ENCODE results near the gene LY6G5C. TPM values are rescaled to one million over a fixed set of nuclear protein-coding genes. Genes with fewer than 3 reads are reported as not detected.
A peak's percentile ranks its signal among the peaks of the same experiment; 100 is the strongest.

LY6G5C gene
- total RNA-seq, 2 donors from 2014 or later = 2.2 to 5.0 TPM

GRCh38 chr6:31665501-31666336, 15.1 kb downstream of the LY6G5C start, which contains the start of gene CSNK2B:
TSS of gene CSNK2B (plus strand) at chr6:31666080. CDS start at chr6:31666832, 752 bp downstream.
- H3K4me1 Mint-ChIP-seq = peaks cover 23% of the 10 kb centered on the region
- ATAC-seq (replicated peaks) = peak; percentile 93

DNA sequence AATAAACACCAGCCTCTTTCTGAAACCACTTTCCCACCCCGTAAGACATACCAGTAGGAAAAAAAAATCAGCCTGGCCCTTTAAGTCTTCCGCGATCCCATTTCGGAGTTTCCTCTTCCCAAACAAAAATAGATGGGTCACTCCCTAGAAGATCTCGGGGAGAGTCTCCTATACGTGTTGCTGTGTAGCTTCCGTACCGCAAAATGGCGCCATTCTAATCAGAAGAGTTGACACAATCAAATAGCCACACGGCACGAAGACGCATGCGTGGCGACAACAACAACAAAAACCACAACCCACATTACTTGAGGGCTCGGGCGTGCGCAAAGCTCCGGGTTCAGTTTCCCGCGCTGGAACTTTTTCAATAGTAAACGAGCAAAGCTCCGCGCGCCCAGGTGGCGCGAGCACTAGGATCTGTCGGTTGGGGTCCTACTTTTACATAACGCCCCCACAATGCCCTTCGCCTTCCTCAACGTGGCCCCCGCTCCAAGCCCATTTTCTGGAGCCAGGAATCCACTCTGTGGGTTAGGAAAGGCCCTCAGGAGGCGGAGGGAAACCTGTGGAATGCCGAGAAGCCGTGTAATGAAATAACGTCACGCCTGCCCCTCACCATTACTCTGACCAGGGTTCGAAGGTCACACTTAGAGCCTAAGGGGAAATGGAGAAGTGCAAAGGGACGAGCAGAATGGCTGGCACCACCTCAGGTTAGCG, 15.9 kb downstream of the LY6G5C start, which contains the start of gene GPANK1:
GPANK1 (minus strand) TSS at position 208 of the 711 bp plus-strand sequence. CDS start 519 bp downstream, outside the sequence.
- ATAC-seq (replicated peaks) = peak; percentile 43
- Mint-ChIP-seq H3K36me3 (ENCODE audit: low read depth) (peaks cover 94% of the 10 kb centered on the region), H3K27me3 (no peaks in the 10 kb centered on the region)

More at GRCh38 chr6:31665501-31666336, 15.1 kb downstream of the LY6G5C start, which contains the start of gene CSNK2B:
- peaks cover 96% of the 10 kb centered on the region for H3K36me3 Mint-ChIP-seq (ENCODE audit: low read depth)
- H3K9me3 Mint-ChIP-seq = no peaks in the 10 kb centered on the region
- H3K27ac Mint-ChIP-seq = peak within 1 kb of the TSS; percentile 97
- H3K4me3 Mint-ChIP-seq = peak within 1 kb of the TSS; percentile 96
- H3K27me3 Mint-ChIP-seq = no peaks in the 10 kb centered on the region

GRCh38 chr6:31663961-31664789, 16.7 kb downstream of the LY6G5C start:
- no peak for ATAC-seq (replicated peaks)
- H3K9me3 Mint-ChIP-seq = no peaks in the 10 kb centered on the region
- peaks cover 94% of the 10 kb centered on the region for H3K36me3 Mint-ChIP-seq (ENCODE audit: low read depth)
- peak overlapping the region; percentile 97 for H3K27ac Mint-ChIP-seq
- peak overlapping the region; percentile 96 for H3K4me3 Mint-ChIP-seq
- H3K4me1 Mint-ChIP-seq = peaks cover 23% of the 10 kb centered on the region
- no peaks in the 10 kb centered on the region for H3K27me3 Mint-ChIP-seq

More for the DNA sequence above, 15.9 kb downstream of the LY6G5C start, which contains the start of gene GPANK1:
- peaks cover 23% of the 10 kb centered on the region for H3K4me1 Mint-ChIP-seq
- peak within 1 kb of the TSS; percentile 96 for H3K4me3 Mint-ChIP-seq
- peak within 1 kb of the TSS; percentile 97 for H3K27ac Mint-ChIP-seq
- H3K9me3 Mint-ChIP-seq = no peaks in the 10 kb centered on the region

- H3K4me3 Mint-ChIP-seq = peak overlapping the region; percentile 96
- H3K27ac Mint-ChIP-seq = peak overlapping the region; percentile 97
- no peaks in the 10 kb centered on the region for H3K9me3 Mint-ChIP-seq
- H3K36me3 Mint-ChIP-seq (ENCODE audit: low read depth) = peaks cover 94% of the 10 kb centered on the region
- ATAC-seq (replicated peaks) = no peak
- no peaks in the 10 kb centered on the region for H3K27me3 Mint-ChIP-seq
- H3K4me1 Mint-ChIP-seq = peaks cover 27% of the 10 kb centered on the region
These were observed 17.5 kb downstream of the LY6G5C start for GRCh38 chr6:31663126-31663960.

GRCh38 chr6:31662124-31662723, 18.6 kb downstream of the LY6G5C start:
- no peak for ATAC-seq (replicated peaks)

GRCh38 chr6:31661262-31662123, 19.4 kb downstream of the LY6G5C start:
- Mint-ChIP-seq H3K27me3 (no peaks in the 10 kb centered on the region), H3K27ac (peak overlapping the region; percentile 95), H3K4me1 (peaks cover 26% of the 10 kb centered on the region), H3K9me3 (no peaks in the 10 kb centered on the region), H3K4me3 (peak overlapping the region; percentile 96), H3K36me3 (ENCODE audit: low read depth) (peaks cover 92% of the 10 kb centered on the region)
- no peak for ATAC-seq (replicated peaks)

More at GRCh38 chr6:31662124-31662723, 18.6 kb downstream of the LY6G5C start:
- H3K9me3 Mint-ChIP-seq = no peaks in the 10 kb centered on the region
- peaks cover 94% of the 10 kb centered on the region for H3K36me3 Mint-ChIP-seq (ENCODE audit: low read depth)
- peaks cover 30% of the 10 kb centered on the region for H3K4me1 Mint-ChIP-seq
- peak overlapping the region; percentile 96 for H3K4me3 Mint-ChIP-seq
- H3K27ac Mint-ChIP-seq = peak overlapping the region; percentile 9
- no peaks in the 10 kb centered on the region for H3K27me3 Mint-ChIP-seq

- H3K4me3 Mint-ChIP-seq = peak within 1 kb of the TSS; percentile 96
- H3K27ac Mint-ChIP-seq = peak within 1 kb of the TSS; percentile 95
- peaks cover 92% of the 10 kb centered on the region for H3K36me3 Mint-ChIP-seq (ENCODE audit: low read depth)
- peaks cover 30% of the 10 kb centered on the region for H3K4me1 Mint-ChIP-seq
- no peaks in the 10 kb centered on the region for H3K27me3 Mint-ChIP-seq
- H3K9me3 Mint-ChIP-seq = no peaks in the 10 kb centered on the region
- peak; percentile 64 for ATAC-seq (replicated peaks)
These were observed 20.2 kb downstream of the LY6G5C start, which contains the start of gene C6orf47 for GRCh38 chr6:31660381-31661261. TSS of gene C6orf47 (minus strand) at chr6:31660778. CDS start at chr6:31659947, 831 bp downstream.

- Mint-ChIP-seq H3K4me1 (peaks cover 33% of the 10 kb centered on the region), H3K9me3 (no peaks in the 10 kb centered on the region), H3K36me3 (ENCODE audit: low read depth) (peaks cover 91% of the 10 kb centered on the region), H3K27me3 (no peaks in the 10 kb centered on the region), H3K4me3 (peak overlapping the region; percentile 96), H3K27ac (peak overlapping the region; percentile 95)
- peak; percentile 62 for ATAC-seq (replicated peaks)
These were observed 21.1 kb downstream of the LY6G5C start for GRCh38 chr6:31659649-31660380.

GRCh38 chr6:31658983-31659648, 21.8 kb downstream of the LY6G5C start:
- ATAC-seq (replicated peaks) = no peak
- Mint-ChIP-seq H3K4me3 (peak overlapping the region; percentile 96), H3K36me3 (ENCODE audit: low read depth) (peaks cover 84% of the 10 kb centered on the region), H3K27ac (peak overlapping the region; percentile 95), H3K9me3 (no peaks in the 10 kb centered on the region), H3K4me1 (peaks cover 33% of the 10 kb centered on the region), H3K27me3 (no peaks in the 10 kb centered on the region)

DNA sequence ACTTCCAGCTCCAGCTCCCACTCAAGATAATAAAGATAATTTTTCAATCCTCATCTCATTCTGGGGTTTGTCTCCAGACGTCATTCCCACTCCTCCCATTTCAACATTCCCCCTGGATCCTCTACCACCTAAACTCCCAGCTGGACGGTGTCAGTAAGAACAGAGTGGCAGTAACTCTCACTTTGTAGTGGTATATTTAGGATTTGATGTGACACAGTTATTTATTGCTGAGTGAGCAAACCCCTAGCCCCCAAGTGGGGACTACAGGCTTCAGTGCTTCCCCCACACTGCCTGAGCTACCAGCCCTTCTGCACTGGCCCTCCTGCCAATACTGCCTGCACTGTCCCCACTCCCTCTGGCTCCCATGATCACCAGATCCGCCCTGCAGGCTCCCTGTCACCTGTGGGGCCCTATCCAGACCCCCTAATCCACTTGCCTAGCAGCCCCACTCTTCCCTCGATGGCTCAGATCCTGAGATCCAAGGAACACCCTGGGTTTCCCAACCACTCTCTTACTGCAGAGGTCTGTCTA, 22.6 kb downstream of the LY6G5C start:
- no peaks in the 10 kb centered on the region for H3K27me3 Mint-ChIP-seq
- peak overlapping the region; percentile 96 for H3K4me3 Mint-ChIP-seq
- H3K36me3 Mint-ChIP-seq (ENCODE audit: low read depth) = peaks cover 75% of the 10 kb centered on the region
- no peak for ATAC-seq (replicated peaks)
- peak overlapping the region; percentile 95 for H3K27ac Mint-ChIP-seq
- peaks cover 29% of the 10 kb centered on the region for H3K4me1 Mint-ChIP-seq
- H3K9me3 Mint-ChIP-seq = no peaks in the 10 kb centered on the region

All from activated T-helper 17 cell treated with anti-CD3 and anti-CD28 coated beads, Interleukin-2, amount 50 U/mL, for 72 hours (primary cell).